Stimulated activated CD4-positive, alpha-beta T cell treated with anti-CD3 and anti-CD28 coated beads, Interleukin-1b, Interleukin-23, amount 100 ng/mL, for 48 hours (primary cell): ENCODE measurements around the gene RAI1.
"Not testable (repeated sequence)": the region's sequence is repeated elsewhere in the genome, so short reads cannot be mapped to it uniquely, and the experiment has no call there.

Experiments used
- DNase-seq: peaks from one replicate; pipeline ENCODE4 v3.0.0-alpha.2; 2020

The RAI1 gene

GRCh38 chr17:17681187-17681743 lies at the start of gene RAI1:
Gene RAI1 (plus strand): TSS chr17:17681458. CDS start chr17:17792949, 111,491 bp downstream.
- peak; percentile 58 for DNase-seq

GRCh38 chr17:17632690-17633089 lies 48.6 kb upstream of the RAI1 start:
- DNase-seq, result not testable (repeated sequence)

DNA sequence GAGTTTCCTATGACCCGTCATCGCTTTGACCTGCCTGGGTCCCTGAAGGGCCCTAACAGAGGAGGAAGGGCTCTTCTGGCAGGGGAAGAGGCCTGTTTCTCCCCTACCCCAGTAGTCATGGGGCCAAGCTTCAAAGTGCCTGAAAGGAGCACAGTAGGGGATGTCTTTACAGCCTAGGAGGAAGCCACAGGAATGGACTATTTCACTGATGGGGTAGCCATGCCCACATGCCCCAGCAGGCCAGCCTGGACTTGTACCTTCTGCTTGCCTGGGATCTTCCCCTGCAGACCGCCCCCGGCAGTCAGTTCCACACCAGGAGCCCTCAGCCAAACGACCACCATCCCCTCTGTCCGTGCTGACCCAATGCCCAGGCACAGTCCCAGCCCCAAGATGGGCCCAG lies 47.9 kb upstream of the RAI1 start:
- no peak for DNase-seq

GRCh38 chr17:17635126-17635525 lies 46.1 kb upstream of the RAI1 start:
- no peak for DNase-seq

- DNase-seq, result not testable (repeated sequence)
Measured at GRCh38 chr17:17635537-17636271, 45.6 kb upstream of the RAI1 start.

GRCh38 chr17:17636272-17636885 lies 44.9 kb upstream of the RAI1 start:
- no peak for DNase-seq

- DNase-seq, result no peak
Measured at GRCh38 chr17:17638467-17638866, 42.8 kb upstream of the RAI1 start.

- DNase-seq, result not testable (repeated sequence)
Measured at GRCh38 chr17:17639661-17640270, 41.5 kb upstream of the RAI1 start.

GRCh38 chr17:17641621-17642409 lies 39.4 kb upstream of the RAI1 start:
- DNase-seq, result peak; percentile 81

- not testable (repeated sequence) for DNase-seq
Measured at GRCh38 chr17:17645148-17645547, 36.1 kb upstream of the RAI1 start.

DNA sequence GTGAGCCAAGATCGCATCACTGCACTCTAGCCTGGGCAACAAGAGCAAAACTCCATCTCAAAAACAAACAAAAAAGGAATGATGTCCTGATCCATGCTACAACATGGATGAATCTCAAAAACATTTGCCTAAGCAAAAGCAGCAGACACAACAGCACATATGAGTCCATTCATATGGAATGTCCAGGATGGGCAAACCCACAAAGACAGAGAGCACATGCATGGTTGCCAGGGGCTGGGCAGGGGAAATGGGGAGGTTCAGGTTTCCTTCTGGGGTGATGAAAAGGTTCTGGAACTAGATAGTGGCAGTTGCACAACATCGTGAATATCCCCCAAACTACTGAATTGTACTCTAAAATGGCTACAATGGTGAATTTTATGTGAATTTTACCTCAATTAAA lies 35.3 kb upstream of the RAI1 start:
- DNase-seq, result no peak

DNA sequence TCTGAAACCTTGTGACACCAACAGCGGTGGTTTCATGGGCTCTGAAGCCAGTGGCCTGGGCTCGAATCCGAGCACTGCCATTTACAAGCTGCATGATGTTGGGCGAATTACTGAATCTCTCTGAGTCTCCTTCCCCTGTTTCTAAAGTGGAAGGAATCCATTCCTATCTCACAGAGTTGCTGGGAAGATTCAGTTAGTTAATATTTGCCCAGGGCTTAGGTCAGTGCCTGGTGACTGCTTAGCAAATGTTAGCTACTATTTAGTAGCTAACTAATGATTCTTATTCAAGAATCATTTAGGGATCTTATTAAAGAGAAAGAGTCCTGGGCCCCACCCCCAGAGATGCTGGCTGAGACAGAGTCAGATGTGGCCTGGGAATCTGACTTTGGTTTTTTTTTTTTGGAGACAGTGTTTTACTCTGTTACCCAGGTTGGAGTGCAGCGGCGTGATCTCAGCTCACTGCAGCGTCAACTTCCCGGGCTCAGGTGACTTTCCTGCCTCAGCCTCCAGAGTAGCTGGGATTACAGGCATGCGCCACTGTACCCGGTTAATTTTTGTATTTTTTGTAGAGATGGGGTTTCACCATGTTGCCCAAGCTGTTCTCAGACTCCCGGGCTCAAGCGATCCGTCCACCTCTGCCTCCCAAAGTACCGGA lies 33.6 kb upstream of the RAI1 start:
- DNase-seq, result no peak

DNA sequence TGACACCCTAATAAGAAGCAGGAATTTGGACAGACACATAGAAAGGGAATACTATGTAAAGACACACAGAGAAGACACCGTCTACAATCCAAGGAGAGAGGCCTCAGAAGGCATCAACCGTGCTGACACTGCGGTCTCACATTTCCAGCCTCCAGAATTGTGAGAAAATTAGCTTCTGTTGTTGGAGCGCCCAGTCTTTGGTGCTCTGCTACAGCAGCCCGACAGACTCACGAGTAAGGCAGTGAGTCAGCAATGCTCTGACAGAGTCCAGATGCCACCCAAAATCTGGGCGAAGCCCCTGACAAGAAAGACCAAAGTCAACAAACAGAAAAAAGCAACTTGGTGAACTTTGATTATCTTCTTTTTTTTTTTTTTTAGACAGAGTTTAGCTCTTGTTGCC lies 32.5 kb upstream of the RAI1 start:
- no peak for DNase-seq

- DNase-seq, result no peak
Measured at GRCh38 chr17:17650959-17651358, 30.3 kb upstream of the RAI1 start.

DNA sequence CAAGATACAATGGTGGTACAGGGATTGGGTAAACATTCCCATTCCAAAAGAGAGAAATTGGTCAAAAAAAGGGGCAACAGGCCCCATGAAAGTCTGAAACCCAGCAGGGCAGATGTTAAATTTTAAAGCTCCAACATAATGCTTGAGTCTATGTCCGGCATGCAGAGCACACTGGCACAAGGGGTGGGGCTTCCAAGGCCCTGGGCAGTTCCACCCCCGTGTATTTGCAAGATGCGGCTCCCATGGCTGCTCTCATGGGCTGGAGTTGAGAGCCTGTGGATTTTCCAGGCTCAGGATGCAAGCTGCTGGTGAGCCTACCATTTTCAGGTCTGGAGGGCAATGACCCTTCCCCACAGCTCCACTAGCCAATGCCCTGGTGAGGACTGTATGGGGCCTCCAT lies 27.9 kb upstream of the RAI1 start:
- no peak for DNase-seq

DNA sequence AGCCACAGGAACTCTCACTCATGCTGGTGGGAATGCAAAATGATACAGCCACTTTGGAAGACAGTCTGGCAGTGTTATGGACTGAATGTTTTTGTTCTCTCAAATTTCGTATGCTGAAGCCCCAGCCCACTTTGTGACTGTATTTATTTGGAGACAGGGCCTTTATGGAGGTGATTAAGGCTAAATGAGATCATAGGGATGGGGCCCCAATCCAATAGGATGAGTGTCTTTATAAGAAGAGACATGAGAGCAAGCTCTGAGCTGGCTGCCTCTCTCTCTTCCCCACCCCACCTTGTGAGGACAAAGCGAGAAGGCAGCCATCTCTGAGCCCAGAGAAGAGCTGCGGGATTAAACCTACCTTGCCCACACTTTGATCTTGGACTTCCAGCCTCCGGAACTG lies 21.9 kb upstream of the RAI1 start:
- DNase-seq, result no peak

GRCh38 chr17:17661134-17661533 lies 20.1 kb upstream of the RAI1 start:
- DNase-seq, result no peak

- no peak for DNase-seq
Measured at GRCh38 chr17:17661834-17662385, 19.3 kb upstream of the RAI1 start.

DNA sequence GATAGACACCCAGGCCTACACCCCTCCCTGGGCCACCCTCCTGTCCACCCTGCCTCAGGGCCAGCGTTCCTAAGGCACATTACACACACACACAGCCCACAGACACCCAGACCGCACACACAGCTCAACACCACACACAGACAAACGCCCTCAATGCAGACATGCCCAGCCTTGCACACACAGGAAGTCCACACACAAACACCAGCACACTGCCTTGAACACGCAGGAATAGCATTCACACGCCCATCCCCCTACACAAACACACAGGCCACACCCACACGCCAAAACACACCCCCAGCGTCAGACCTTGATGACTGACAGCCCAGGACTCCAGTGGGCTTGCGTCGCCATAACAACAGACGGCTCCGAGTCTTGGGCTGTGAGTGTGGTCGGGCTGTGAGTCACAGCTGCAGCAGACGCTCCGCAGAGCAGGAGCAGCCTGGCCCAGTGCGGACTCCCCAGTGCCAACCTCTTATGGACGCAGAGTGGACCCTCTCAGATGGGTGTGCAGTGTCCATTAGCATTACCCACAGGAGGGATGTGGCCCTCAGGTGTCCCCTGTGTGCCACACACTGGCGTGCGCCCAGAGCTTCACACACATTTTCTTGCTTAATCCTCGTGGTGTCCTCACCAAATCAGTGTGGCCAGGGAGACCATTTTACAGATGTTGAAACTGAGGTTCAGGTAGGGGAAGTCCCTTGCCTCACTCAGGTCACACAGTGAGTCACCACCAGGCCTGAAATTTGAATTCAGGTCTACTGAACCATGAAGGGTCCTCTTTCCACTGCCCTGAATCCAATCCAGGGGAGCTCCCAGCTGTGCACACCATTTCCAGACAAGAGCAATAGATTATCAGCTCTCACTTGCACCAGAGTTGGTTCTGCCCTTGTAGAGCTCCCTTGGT lies 17.8 kb upstream of the RAI1 start:
- peak; percentile 80 for DNase-seq

DNA sequence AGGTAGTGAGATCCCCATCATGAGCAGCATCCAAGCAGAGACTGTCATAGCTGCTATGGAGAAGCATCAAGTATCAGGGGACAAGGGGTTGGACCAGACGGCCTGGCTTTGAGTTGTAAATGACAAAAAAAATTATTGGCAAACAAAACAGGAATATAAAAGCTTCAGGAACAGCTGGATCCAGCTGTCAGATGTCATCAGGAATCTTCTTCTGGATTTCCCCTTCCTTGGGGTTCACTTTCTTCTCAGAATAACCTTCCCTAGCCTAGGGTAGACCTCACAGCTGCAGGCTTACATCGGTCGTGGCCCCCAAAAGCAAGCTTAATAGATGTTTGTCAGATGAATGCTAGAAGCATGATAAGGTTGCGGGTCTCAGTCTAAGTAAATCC lies 17.2 kb upstream of the RAI1 start:
- DNase-seq, result no peak

GRCh38 chr17:17665255-17665654 lies 16.0 kb upstream of the RAI1 start:
- DNase-seq, result no peak
